GM12891 (cell line): ENCODE data around the gene ZNF649. TPM values are rescaled to one million over a fixed set of nuclear protein-coding genes. Genes with fewer than 3 reads are reported as not detected.

Experiments used
- DNase-seq: peaks from one replicate; pipeline ENCODE4 v3.0.0; 2011; ENCODE audit warnings: low spot score; ENCODE audit not compliant: insufficient read length
- FAIRE-seq: peaks from 2 replicates; lab custom pipeline; 2011; peaks lifted over from hg19 to GRCh38; lab: Jason Lieb, UNC
- PAX5 ChIP-seq: IDR thresholded peaks from 2 replicates; pipeline ENCODE4 v1.6.1; 2011; ENCODE audit warnings: low read length, moderate library complexity, mild to moderate bottlenecking; ENCODE audit not compliant: insufficient read depth, severe bottlenecking
- POLR2A ChIP-seq: IDR thresholded peaks from 2 replicates; pipeline ENCODE4 v1.6.1; 2011; ENCODE audit warnings: low read depth, low read length, control low read depth
- POLR2AphosphoS5 ChIP-seq: IDR thresholded peaks from 2 replicates; pipeline ENCODE4 v1.6.1; 2011; ENCODE audit warnings: low read depth, low read length, control low read depth
- POU2F2 ChIP-seq: IDR thresholded peaks from 2 replicates; pipeline ENCODE4 v1.6.1; 2011; ENCODE audit warnings: low read depth, mild to moderate bottlenecking, control low read depth, low read length, moderate library complexity
- SPI1 ChIP-seq: IDR thresholded peaks from 2 replicates; pipeline ENCODE4 v1.6.1; 2011; ENCODE audit warnings: low read depth, low read length, control low read depth
- TAF1 ChIP-seq: IDR thresholded peaks from 2 replicates; pipeline ENCODE4 v1.6.1; 2011; ENCODE audit warnings: low read depth, low read length, control low read depth
- polyA plus RNA-seq: library from polyadenylated mRNA; unstranded; fragments of >200 nt; gene quantifications from one replicate; pipeline ENCODE4 v1.2.1, GENCODE V29; 2012; ENCODE audit warnings: low read depth, missing spikeins, inconsistent platforms; ENCODE audit not compliant: missing spikeins

ZNF649 gene
- 3.2 TPM for polyA plus RNA-seq

DNA sequence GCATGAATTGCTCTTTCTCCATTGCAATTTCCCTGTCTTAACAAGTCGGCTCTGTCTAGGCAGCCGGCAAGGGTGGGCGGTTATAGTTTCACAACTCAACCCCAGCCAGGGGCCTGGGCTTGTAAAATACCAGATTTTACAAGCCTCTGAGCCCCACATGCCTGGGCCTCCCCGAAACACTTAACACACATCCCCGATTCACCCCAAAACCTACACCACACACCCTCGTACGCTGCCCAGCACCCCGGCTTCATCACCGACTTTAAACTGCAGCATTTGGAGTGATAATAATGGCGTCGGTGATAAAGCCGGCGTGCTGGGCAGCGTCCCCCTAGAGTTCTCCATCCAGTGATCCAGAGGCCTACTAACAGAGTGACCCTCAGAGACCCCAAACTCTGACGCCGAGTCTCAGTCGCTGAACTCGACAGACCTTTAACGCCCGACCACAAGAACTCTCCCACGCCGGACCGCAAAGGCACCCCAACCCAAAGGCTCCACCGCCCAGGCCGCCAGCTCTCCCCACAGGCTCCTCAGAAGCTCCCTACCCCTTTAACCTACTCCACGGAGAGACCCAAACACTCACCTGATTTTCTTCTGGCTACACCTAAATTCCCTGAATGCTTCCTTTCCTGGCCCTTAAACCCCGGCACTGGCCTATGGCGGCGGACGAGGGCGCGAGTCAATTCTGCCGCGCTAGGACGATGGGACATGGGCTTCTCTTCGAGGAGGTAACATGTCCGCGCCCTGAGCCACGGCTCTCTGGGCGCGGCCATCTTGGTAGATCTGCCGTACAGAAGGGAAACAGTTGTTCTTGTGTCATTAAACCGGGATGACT is at the start of gene ZNF649:
TSS of gene ZNF649 (minus strand) at position 687 of the 835 bp plus-strand sequence. CDS start 4,910 bp downstream, outside the sequence.
- FAIRE-seq (peak; percentile 87), DNase-seq (peak; percentile 63)
- TF ChIP-seq POU2F2 (no peak), TAF1 (peak; percentile 33; the same call in 1 of the 2 replicates), POLR2AphosphoS5 (peak; percentile 47; the same call in 1 of the 2 replicates), PAX5 (no peak), POLR2A (peak; percentile 57; the same call in 1 of the 2 replicates), SPI1 (no peak)

- TF ChIP-seq TAF1 (no peak), PAX5 (no peak), POLR2AphosphoS5 (no peak), POLR2A (no peak), SPI1 (no peak)
- DNase-seq (no peak), FAIRE-seq (no peak)
These were observed 44.2 kb upstream of the ZNF649 start for GRCh38 chr19:51948975-51949374.

- TF ChIP-seq PAX5 (no peak), SPI1 (no peak), POLR2A (no peak), TAF1 (no peak), POU2F2 (no peak), POLR2AphosphoS5 (no peak)
- no peak for FAIRE-seq
- no peak for DNase-seq
These were observed 41.8 kb upstream of the ZNF649 start for GRCh38 chr19:51946602-51947001.

DNA sequence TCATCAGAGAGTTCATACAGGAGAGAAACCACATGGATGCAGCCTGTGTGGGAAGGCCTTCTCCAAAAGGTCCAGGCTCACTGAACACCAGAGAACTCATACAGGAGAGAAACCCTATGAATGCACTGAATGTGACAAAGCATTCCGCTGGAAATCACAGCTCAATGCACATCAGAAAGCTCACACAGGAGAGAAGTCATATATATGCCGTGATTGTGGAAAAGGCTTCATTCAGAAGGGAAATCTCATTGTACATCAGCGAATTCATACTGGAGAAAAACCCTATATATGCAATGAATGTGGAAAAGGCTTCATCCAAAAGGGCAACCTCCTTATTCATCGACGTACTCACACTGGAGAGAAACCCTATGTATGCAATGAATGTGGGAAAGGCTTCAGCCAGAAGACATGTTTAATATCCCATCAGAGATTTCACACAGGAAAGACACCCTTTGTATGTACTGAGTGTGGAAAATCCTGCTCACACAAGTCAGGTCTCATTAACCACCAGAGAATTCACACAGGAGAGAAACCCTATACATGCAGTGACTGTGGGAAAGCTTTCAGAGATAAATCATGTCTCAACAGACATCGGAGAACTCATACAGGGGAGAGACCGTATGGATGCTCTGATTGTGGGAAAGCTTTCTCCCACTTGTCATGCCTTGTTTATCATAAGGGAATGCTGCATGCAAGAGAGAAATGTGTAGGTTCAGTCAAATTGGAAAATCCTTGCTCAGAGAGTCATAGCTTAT is 40.2 kb upstream of the ZNF649 start:
- no peak for DNase-seq
- FAIRE-seq, result peak; percentile 33
- no peak for TF ChIP-seq POLR2A
- no peak for TF ChIP-seq POLR2AphosphoS5

DNA sequence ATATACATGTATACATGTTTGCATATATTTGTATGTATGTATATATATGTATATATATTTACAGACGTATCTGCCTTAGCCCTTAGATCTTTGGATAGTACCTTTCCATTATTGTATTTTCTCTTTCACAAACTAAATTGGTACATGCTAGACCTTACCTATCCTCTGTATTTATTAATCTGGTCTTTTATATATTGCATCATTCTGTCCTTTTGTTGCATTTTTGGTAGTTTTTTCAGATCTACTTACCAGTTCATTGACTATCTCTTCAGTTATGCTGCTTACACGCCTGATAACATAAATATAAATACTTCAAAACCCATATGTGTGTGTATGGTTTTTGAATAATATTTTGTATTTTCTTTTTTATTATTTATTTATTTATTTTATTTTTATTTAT is 34.1 kb upstream of the ZNF649 start:
- DNase-seq (no peak), FAIRE-seq (no peak)
- no peak for TF ChIP-seq POLR2A
- TF ChIP-seq POLR2AphosphoS5, result no peak
- no peak for TF ChIP-seq TAF1
- TF ChIP-seq SPI1, result no peak

GRCh38 chr19:51931921-51932320 is 27.1 kb upstream of the ZNF649 start:
- TF ChIP-seq SPI1 (no peak), POLR2A (no peak), PAX5 (no peak), POLR2AphosphoS5 (no peak), TAF1 (no peak), POU2F2 (no peak)
- FAIRE-seq (no peak), DNase-seq (no peak)

- DNase-seq (no peak), FAIRE-seq (no peak)
- TF ChIP-seq SPI1 (no peak), POLR2A (no peak), POLR2AphosphoS5 (no peak), TAF1 (no peak), PAX5 (no peak), POU2F2 (no peak)
These were observed 23.0 kb upstream of the ZNF649 start for GRCh38 chr19:51927859-51928258.

- peak; percentile 97 for FAIRE-seq
These were observed 22.2 kb upstream of the ZNF649 start, which contains the start of gene ZNF613 for GRCh38 chr19:51926784-51927741. TSS of gene ZNF613 (plus strand) at chr19:51927472. CDS start at chr19:51936221, 8,749 bp downstream.

DNA sequence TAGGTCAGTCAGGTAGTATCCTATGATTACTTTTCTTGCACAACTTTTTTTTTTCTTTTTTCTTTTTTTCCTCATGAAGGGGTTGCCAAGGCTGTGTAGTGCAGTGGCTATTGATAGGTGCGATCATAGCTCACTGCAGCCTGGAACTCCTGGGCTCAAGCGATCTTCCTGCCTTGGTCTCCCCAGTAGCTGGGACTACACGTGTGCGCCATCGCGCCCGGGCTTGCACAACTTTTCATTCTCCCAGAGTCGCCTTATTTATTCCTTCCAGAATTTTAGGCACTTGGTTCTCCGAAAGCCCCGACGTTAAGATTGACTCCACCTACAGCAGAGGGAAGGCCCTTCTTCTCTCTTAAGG is 21.6 kb upstream of the ZNF649 start:
- TF ChIP-seq PAX5 (no peak), TAF1 (no peak), SPI1 (no peak), POLR2A (no peak), POLR2AphosphoS5 (no peak), POU2F2 (no peak)

More at GRCh38 chr19:51926784-51927741, 22.2 kb upstream of the ZNF649 start, which contains the start of gene ZNF613:
- TF ChIP-seq POU2F2 (peak; percentile 48; the same call in 1 of the 2 replicates), SPI1 (no peak), POLR2A (no peak), PAX5 (peak; percentile 9), POLR2AphosphoS5 (no peak), TAF1 (no peak)
- DNase-seq, result peak; percentile 64

More for the DNA sequence above, 21.6 kb upstream of the ZNF649 start:
- DNase-seq (no peak), FAIRE-seq (no peak)
